MCF 10A (cell line): ENCODE results near the gene SPRED2. TPM values are rescaled to one million over a fixed set of nuclear protein-coding genes. Genes with fewer than 3 reads are reported as not detected.

ENCODE experiments used
- BruUV-seq: library from RNA; stranded (reverse); fragments of 400-500 nt; replicated peaks from 2 replicates; lab custom pipeline; 2021; lab: Mats Ljungman, UMichigan
- CTCF ChIA-PET: fragments of 300-600 bp; sonication (Branson Sonifier 250); formaldehyde crosslinking; extraction: SDS; loops from one replicate; lab custom pipeline; 2021; ENCODE audit warnings: antibody characterized with exemption, inconsistent platforms; lab: Yijun Ruan, JAX
- POLR2A ChIA-PET: fragments of 300-600, 350-650 bp; sonication (Branson Sonifier 250); formaldehyde crosslinking; extraction: SDS; loops from one replicate; lab custom pipeline; 2020; ENCODE audit warnings: antibody characterized with exemption, inconsistent platforms; lab: Yijun Ruan, JAX
- DNase-seq: peaks from one replicate; pipeline ENCODE4 v3.0.0-alpha.2; 2018; ENCODE audit not compliant: unreplicated experiment
- H3K27ac Mint-ChIP-seq: one replicate; pipeline ENCODE4 v1.8.0; 2022; ENCODE audit warnings: mild to moderate bottlenecking, low read depth, mixed read lengths; ENCODE audit not compliant: unreplicated experiment
- H3K27me3 Mint-ChIP-seq: one replicate; pipeline ENCODE4 v1.8.0; 2022; ENCODE audit warnings: mixed read lengths; ENCODE audit not compliant: insufficient read depth, unreplicated experiment
- H3K36me3 Mint-ChIP-seq: one replicate; pipeline ENCODE4 v1.8.0; 2022; ENCODE audit warnings: mild to moderate bottlenecking, moderate library complexity, mixed read lengths; ENCODE audit not compliant: insufficient read depth, unreplicated experiment
- H3K4me1 Mint-ChIP-seq: one replicate; pipeline ENCODE4 v1.8.0; 2022; ENCODE audit warnings: mixed read lengths; ENCODE audit not compliant: insufficient read depth, unreplicated experiment
- H3K4me3 Mint-ChIP-seq: one replicate; pipeline ENCODE4 v1.8.0; 2022; ENCODE audit warnings: mild to moderate bottlenecking, moderate library complexity, mixed read lengths; ENCODE audit not compliant: unreplicated experiment
- H3K9me3 Mint-ChIP-seq: one replicate; pipeline ENCODE4 v1.8.0; 2022; ENCODE audit warnings: mixed read lengths; ENCODE audit not compliant: unreplicated experiment
- intact Hi-C: fragments of 100-400 bp; cut with micrococcal nuclease; formaldehyde crosslinking; loops from 2 replicates; pipeline ENCODE4 v1.14.1; 2022
- total RNA-seq: library from RNA; stranded (reverse); gene quantifications from 2 replicates; pipeline ENCODE4 v1.2.3, GENCODE V29; 2022
- TF ChIP-seq, protein P1 (sequence below): fragments of 200-600 bp; IDR thresholded peaks from one replicate; pipeline ENCODE4 v1.8.0; 2022; ENCODE audit warnings: antibody characterized with exemption, mild to moderate bottlenecking; ENCODE audit not compliant: unreplicated experiment

The SPRED2 gene
- total RNA-seq, 1 experiment from 2014 or later = 38.6 TPM

- no peak overlapping the region for H3K27ac Mint-ChIP-seq
- POLR2A ChIA-PET = interaction anchor here (0.6 kb wide), 2 partner anchors 866 to 1159 kb away, joined by 3 read pairs; no protein-coding TSS in a partner anchor
These were observed 18.8 kb downstream of the SPRED2 start for GRCh38 chr2:65413610-65414009.

GRCh38 chr2:65413106-65413505 lies 19.3 kb downstream of the SPRED2 start:
- H3K36me3 Mint-ChIP-seq = no peaks in the 10 kb centered on the region

More at GRCh38 chr2:65413610-65414009, 18.8 kb downstream of the SPRED2 start:
- DNase-seq = no peak
- TF ChIP-seq, protein P1, sequence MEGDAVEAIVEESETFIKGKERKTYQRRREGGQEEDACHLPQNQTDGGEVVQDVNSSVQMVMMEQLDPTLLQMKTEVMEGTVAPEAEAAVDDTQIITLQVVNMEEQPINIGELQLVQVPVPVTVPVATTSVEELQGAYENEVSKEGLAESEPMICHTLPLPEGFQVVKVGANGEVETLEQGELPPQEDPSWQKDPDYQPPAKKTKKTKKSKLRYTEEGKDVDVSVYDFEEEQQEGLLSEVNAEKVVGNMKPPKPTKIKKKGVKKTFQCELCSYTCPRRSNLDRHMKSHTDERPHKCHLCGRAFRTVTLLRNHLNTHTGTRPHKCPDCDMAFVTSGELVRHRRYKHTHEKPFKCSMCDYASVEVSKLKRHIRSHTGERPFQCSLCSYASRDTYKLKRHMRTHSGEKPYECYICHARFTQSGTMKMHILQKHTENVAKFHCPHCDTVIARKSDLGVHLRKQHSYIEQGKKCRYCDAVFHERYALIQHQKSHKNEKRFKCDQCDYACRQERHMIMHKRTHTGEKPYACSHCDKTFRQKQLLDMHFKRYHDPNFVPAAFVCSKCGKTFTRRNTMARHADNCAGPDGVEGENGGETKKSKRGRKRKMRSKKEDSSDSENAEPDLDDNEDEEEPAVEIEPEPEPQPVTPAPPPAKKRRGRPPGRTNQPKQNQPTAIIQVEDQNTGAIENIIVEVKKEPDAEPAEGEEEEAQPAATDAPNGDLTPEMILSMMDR = no peak
- BruUV-seq = no TSS peak
- H3K36me3 Mint-ChIP-seq = no peaks in the 10 kb centered on the region
- intact Hi-C loops = no loop called here
- CTCF ChIA-PET = no interaction called here
- no peaks in the 10 kb centered on the region for H3K27me3 Mint-ChIP-seq
- peaks cover 13% of the 10 kb centered on the region for H3K4me1 Mint-ChIP-seq
- H3K9me3 Mint-ChIP-seq = no peaks in the 10 kb centered on the region
- H3K4me3 Mint-ChIP-seq = no peak overlapping the region

GRCh38 chr2:65411056-65411795 lies 21.2 kb downstream of the SPRED2 start:
- Mint-ChIP-seq H3K27ac (no peak overlapping the region), H3K4me3 (no peak overlapping the region), H3K27me3 (no peaks in the 10 kb centered on the region), H3K36me3 (no peaks in the 10 kb centered on the region), H3K4me1 (peaks cover 10% of the 10 kb centered on the region), H3K9me3 (no peaks in the 10 kb centered on the region)
- intact Hi-C loops = no loop called here
- ChIA-PET POLR2A (no interaction called here), CTCF (no interaction called here)
- TF ChIP-seq, protein P1 = no peak
- no TSS peak for BruUV-seq
- DNase-seq = no peak

More at GRCh38 chr2:65413106-65413505, 19.3 kb downstream of the SPRED2 start:
- ChIA-PET CTCF (no interaction called here), POLR2A (no interaction called here)
- TF ChIP-seq, protein P1 = no peak
- intact Hi-C loops = no loop called here
- DNase-seq = no peak
- Mint-ChIP-seq H3K9me3 (no peaks in the 10 kb centered on the region), H3K4me3 (no peak overlapping the region), H3K27ac (no peak overlapping the region), H3K4me1 (peaks cover 14% of the 10 kb centered on the region), H3K27me3 (no peaks in the 10 kb centered on the region)
- no TSS peak for BruUV-seq

GRCh38 chr2:65409045-65409444 lies 23.4 kb downstream of the SPRED2 start:
- POLR2A ChIA-PET = no interaction called here
- Mint-ChIP-seq H3K4me3 (no peak overlapping the region), H3K27me3 (no peaks in the 10 kb centered on the region), H3K36me3 (no peaks in the 10 kb centered on the region), H3K9me3 (no peaks in the 10 kb centered on the region), H3K4me1 (peaks cover 5% of the 10 kb centered on the region), H3K27ac (no peak overlapping the region)
- intact Hi-C loops = no loop called here
- CTCF ChIA-PET = interaction anchor here (0.6 kb wide), 2 partner anchors 12 to 76 kb away, joined by 3 read pairs; no protein-coding TSS in a partner anchor
- TF ChIP-seq, protein P1 = no peak
- DNase-seq = no peak
- BruUV-seq = no TSS peak
